GM23338 (cell line): ENCODE data around the gene MEIOC. TPM values are rescaled to one million over a fixed set of nuclear protein-coding genes. Genes with fewer than 3 reads are reported as not detected.
"Not testable (repeated sequence)": the region's sequence is repeated elsewhere in the genome, so short reads cannot be mapped to it uniquely, and the experiment has no call there.

Experiments
- ATAC-seq: fragments of 200-7000 bp; cut with Tn5 transposase; 3 replicates; pipeline ENCODE4 v1.9.1; 2020
- DNase-seq: peaks from one replicate; pipeline ENCODE4 v3.0.0-alpha.2; 2015; ENCODE audit warnings: low spot score
- H2AFZ ChIP-seq: fragments of 200-600 bp; sonication (generic); 2 replicates; pipeline ENCODE4 v1.8.0; 2016; ENCODE audit warnings: antibody characterized with exemption, mild to moderate bottlenecking, moderate library complexity
- H3F3A ChIP-seq: fragments of 200-600 bp; sonication (generic); replicated peaks from 2 replicates; pipeline ENCODE4 v1.8.0; 2017; ENCODE audit warnings: antibody characterized with exemption, mixed run types, low read depth
- H3K27ac ChIP-seq: fragments of 200-600 bp; sonication (generic); 2 replicates; pipeline ENCODE4 v1.6.1; 2016; ENCODE audit warnings: low read depth
- H3K27me3 ChIP-seq: fragments of 200-600 bp; sonication (generic); 2 replicates; pipeline ENCODE4 v1.8.0; 2016; ENCODE audit warnings: mild to moderate bottlenecking, mixed run types, moderate library complexity; ENCODE audit not compliant: insufficient read depth
- H3K36me3 ChIP-seq: fragments of 200-600 bp; sonication (generic); 2 replicates; pipeline ENCODE4 v1.8.0; 2016; ENCODE audit warnings: mild to moderate bottlenecking; ENCODE audit not compliant: insufficient read depth
- H3K4me1 ChIP-seq: fragments of 200-600 bp; sonication (generic); 2 replicates; pipeline ENCODE4 v1.8.0; 2016; ENCODE audit warnings: mild to moderate bottlenecking, moderate library complexity; ENCODE audit not compliant: insufficient read depth
- H3K4me2 ChIP-seq: fragments of 200-600 bp; sonication (generic); 2 replicates; pipeline ENCODE4 v1.7.1; 2017; ENCODE audit warnings: mixed run types
- H3K4me3 ChIP-seq: fragments of 200-600 bp; sonication (generic); 2 replicates; pipeline ENCODE4 v1.6.1; 2016; ENCODE audit warnings: mixed run types
- H3K79me2 ChIP-seq: fragments of 200-600 bp; sonication (generic); replicated peaks from 2 replicates; pipeline ENCODE4 v1.8.0; 2017; ENCODE audit warnings: mild to moderate bottlenecking; ENCODE audit not compliant: insufficient read depth
- H3K9me2 ChIP-seq: fragments of 200-600 bp; sonication (generic); 2 replicates; pipeline ENCODE4 v1.8.0; 2017; ENCODE audit not compliant: insufficient read depth
- H4K20me1 ChIP-seq: fragments of 200-600 bp; sonication (generic); replicated peaks from 2 replicates; pipeline ENCODE4 v1.8.0; 2017; ENCODE audit warnings: mild to moderate bottlenecking; ENCODE audit not compliant: insufficient read depth
- H3K27ac Mint-ChIP-seq: 2 replicates; pipeline ENCODE4 v1.8.0; 2020; ENCODE audit warnings: inconsistent platforms, mild to moderate bottlenecking, moderate library complexity, mixed read lengths
- H3K27me3 Mint-ChIP-seq: 3 replicates; pipeline ENCODE4 v1.8.0; 2022; ENCODE audit warnings: low read depth, mild to moderate bottlenecking, moderate library complexity, mixed read lengths, inconsistent platforms; ENCODE audit not compliant: insufficient read depth, poor library complexity
- H3K36me3 Mint-ChIP-seq: 3 replicates; pipeline ENCODE4 v1.8.0; 2021; ENCODE audit warnings: low read depth, mild to moderate bottlenecking, inconsistent platforms, moderate library complexity, mixed read lengths
- H3K4me1 Mint-ChIP-seq: 3 replicates; pipeline ENCODE4 v1.8.0; 2020; ENCODE audit warnings: mild to moderate bottlenecking, inconsistent platforms, mixed read lengths
- H3K4me3 Mint-ChIP-seq: 3 replicates; pipeline ENCODE4 v1.8.0; 2021; ENCODE audit warnings: moderate library complexity, mild to moderate bottlenecking, inconsistent platforms, mixed read lengths
- H3K9me3 Mint-ChIP-seq: 3 replicates; pipeline ENCODE4 v1.8.0; 2020; ENCODE audit warnings: moderate library complexity, mild to moderate bottlenecking, inconsistent platforms, mixed read lengths
- CTCF ChIP-seq, 2 experiments: fragments of 200-600 bp in 1 of 2; sonication (generic) in 1 of 2; conservative IDR thresholded peaks; 2 replicates each; pipeline versions ENCODE4 v1.5.1 to v1.6.1; 2016 to 2017; ENCODE audit warnings: antibody characterized with exemption in 2 of 2, low read depth in 2 of 2, mild to moderate bottlenecking in 2 of 2, moderate library complexity in 1 of 2
- ETS1 ChIP-seq: IDR thresholded peaks from 2 replicates; pipeline ENCODE4 v1.6.1; 2016; ENCODE audit warnings: antibody characterized with exemption
- JUNB ChIP-seq: IDR thresholded peaks from one replicate; pipeline ENCODE4 v1.6.1; 2016; ENCODE audit warnings: antibody characterized with exemption; ENCODE audit not compliant: unreplicated experiment
- POLR2AphosphoS5 ChIP-seq: IDR thresholded peaks from 2 replicates; pipeline ENCODE4 v1.6.1; 2016; ENCODE audit warnings: antibody characterized with exemption, low read depth
- polyA plus RNA-seq: library from polyadenylated mRNA; unstranded; fragments of >200 nt; fragmentation: Nextera tagmentation; extraction: Ambion mirVana; gene quantifications from 2 replicates; pipeline ENCODE4 v1.2.1, GENCODE V29; 2016
- total RNA-seq: library from RNA; depleted of rRNA; stranded (reverse); fragments of >200 nt; shearing (Covaris generic); gene quantifications from 2 replicates; pipeline ENCODE4 v1.2.3, GENCODE V29; 2014

The MEIOC gene
- total and polyA plus RNA-seq, 2 experiments from 2014 or later: 2.1 to 23.8 TPM

GRCh38 chr17:44689477-44690217 is 33.4 kb downstream of the MEIOC start, which contains the start of gene CCDC43:
TSS of gene CCDC43 (minus strand) at chr17:44689776. CDS start at chr17:44689753, 23 bp downstream.
- peak within 1 kb of the TSS; percentile 90 for H3K27ac ChIP-seq
- DNase-seq (peak; percentile 96), ATAC-seq (peak; percentile 99)
- Mint-ChIP-seq H3K4me1 (peaks cover 7% of the 10 kb centered on the region), H3K27ac (peak within 1 kb of the TSS; percentile 97), H3K4me3 (peak within 1 kb of the TSS; percentile 98), H3K36me3 (no peaks in the 10 kb centered on the region; the same call in 2 of the 3 replicates), H3K27me3 (peaks cover 9% of the 10 kb centered on the region), H3K9me3 (no peaks in the 10 kb centered on the region)
- no peaks in the 10 kb centered on the region for H3K9me2 ChIP-seq
- H3K36me3 ChIP-seq: no peaks in the 10 kb centered on the region
- H3K4me1 ChIP-seq: peaks cover 3% of the 10 kb centered on the region; the same call in 1 of the 2 replicates
- peak within 1 kb of the TSS; percentile 78 for H2AFZ ChIP-seq
- H3K4me2 ChIP-seq: peak within 1 kb of the TSS; percentile 96
- H3K27me3 ChIP-seq: no peaks in the 10 kb centered on the region
- H3F3A ChIP-seq: no peaks in the 10 kb centered on the region; the same call in 1 of the 2 replicates
- H3K4me3 ChIP-seq: peak within 1 kb of the TSS; percentile 97
- H4K20me1 ChIP-seq: no peaks in the 10 kb centered on the region
- peaks cover 27% of the 10 kb centered on the region for H3K79me2 ChIP-seq
- TF ChIP-seq ETS1 (0 out of 2 replicates have a peak, but pooled peaks have one; percentile 51), JUNB (no peak), POLR2AphosphoS5 (peak; percentile 96)

- DNase-seq: peak; percentile 51
- Histone ChIP-seq H3K27ac (0 out of 2 replicates have a peak overlapping the region, but pooled peaks have one; percentile 90), H2AFZ (peak overlapping the region; percentile 78; the same call in 1 of the 2 replicates)
These were observed 34.6 kb downstream of the MEIOC start for GRCh38 chr17:44690746-44691306.

More at GRCh38 chr17:44690746-44691306, 34.6 kb downstream of the MEIOC start:
- ATAC-seq, H3K4me2 ChIP-seq, H4K20me1 ChIP-seq, H3K27me3 Mint-ChIP-seq, H3K27me3 ChIP-seq, H3K4me1 Mint-ChIP-seq, H3K36me3 Mint-ChIP-seq, H3K27ac Mint-ChIP-seq, H3F3A ChIP-seq, H3K36me3 ChIP-seq, H3K9me3 Mint-ChIP-seq, H3K9me2 ChIP-seq, H3K4me1 ChIP-seq: not testable (repeated sequence)
- peaks cover 27% of the 10 kb centered on the region for H3K79me2 ChIP-seq
- peak overlapping the region; percentile 97; the same call in 1 of the 2 replicates for H3K4me3 ChIP-seq
- peak; percentile 41 to 61 for TF ChIP-seq CTCF (conservative IDR thresholded peaks at IDR 0.05; ENCODE audit: low read depth in 2 of 2)
- H3K4me3 Mint-ChIP-seq: peak overlapping the region; percentile 98
